Measurements from ENCODE around the gene SLC38A10.

GRCh38 chr17:81223762-81224130 lies 71.4 kb downstream of the SLC38A10 start:
- TF ChIP-seq POLR2AphosphoS5 (IDR thresholded peaks at IDR 0.05) (no peak), EP300 (IDR thresholded peaks at IDR 0.05) (no peak), POLR2A (IDR thresholded peaks at IDR 0.05) (no peak)
- TF ChIP-seq, protein P1, sequence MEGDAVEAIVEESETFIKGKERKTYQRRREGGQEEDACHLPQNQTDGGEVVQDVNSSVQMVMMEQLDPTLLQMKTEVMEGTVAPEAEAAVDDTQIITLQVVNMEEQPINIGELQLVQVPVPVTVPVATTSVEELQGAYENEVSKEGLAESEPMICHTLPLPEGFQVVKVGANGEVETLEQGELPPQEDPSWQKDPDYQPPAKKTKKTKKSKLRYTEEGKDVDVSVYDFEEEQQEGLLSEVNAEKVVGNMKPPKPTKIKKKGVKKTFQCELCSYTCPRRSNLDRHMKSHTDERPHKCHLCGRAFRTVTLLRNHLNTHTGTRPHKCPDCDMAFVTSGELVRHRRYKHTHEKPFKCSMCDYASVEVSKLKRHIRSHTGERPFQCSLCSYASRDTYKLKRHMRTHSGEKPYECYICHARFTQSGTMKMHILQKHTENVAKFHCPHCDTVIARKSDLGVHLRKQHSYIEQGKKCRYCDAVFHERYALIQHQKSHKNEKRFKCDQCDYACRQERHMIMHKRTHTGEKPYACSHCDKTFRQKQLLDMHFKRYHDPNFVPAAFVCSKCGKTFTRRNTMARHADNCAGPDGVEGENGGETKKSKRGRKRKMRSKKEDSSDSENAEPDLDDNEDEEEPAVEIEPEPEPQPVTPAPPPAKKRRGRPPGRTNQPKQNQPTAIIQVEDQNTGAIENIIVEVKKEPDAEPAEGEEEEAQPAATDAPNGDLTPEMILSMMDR (IDR thresholded peaks at IDR 0.05) = no peak
